ENCODE data around the gene DLG1.
"Not testable (repeated sequence)": the region's sequence is repeated elsewhere in the genome, so short reads cannot be mapped to it uniquely, and the experiment has no call there.

Gene DLG1

GRCh38 chr3:197212290-197212689 is 86.1 kb downstream of the DLG1 start:
- TF ChIP-seq CTCF (IDR thresholded peaks at IDR 0.05; ENCODE audit: extremely low read depth, missing control alignments) = no peak
- no peak for DNase-seq (ENCODE audit: low spot score)

- DNase-seq (ENCODE audit: low spot score) = not testable (repeated sequence)
Measured at GRCh38 chr3:197211698-197212097, 86.7 kb downstream of the DLG1 start.

GRCh38 chr3:197209366-197210260 is 88.8 kb downstream of the DLG1 start:
- DNase-seq (ENCODE audit: low spot score) = no peak
- TF ChIP-seq CTCF (IDR thresholded peaks at IDR 0.05; ENCODE audit: extremely low read depth, missing control alignments) = no peak

- DNase-seq (ENCODE audit: low spot score) = no peak
Measured at GRCh38 chr3:197206913-197207312, 91.5 kb downstream of the DLG1 start.

GRCh38 chr3:197205675-197206074 is 92.7 kb downstream of the DLG1 start:
- TF ChIP-seq CTCF (IDR thresholded peaks at IDR 0.05; ENCODE audit: extremely low read depth, missing control alignments) = no peak
- no peak for DNase-seq (ENCODE audit: low spot score)

More at GRCh38 chr3:197206913-197207312, 91.5 kb downstream of the DLG1 start:
- no peak for TF ChIP-seq CTCF (IDR thresholded peaks at IDR 0.05; ENCODE audit: extremely low read depth, missing control alignments)

GRCh38 chr3:197205265-197205664 is 93.1 kb downstream of the DLG1 start:
- no peak for DNase-seq (ENCODE audit: low spot score)
- TF ChIP-seq CTCF (IDR thresholded peaks at IDR 0.05; ENCODE audit: extremely low read depth, missing control alignments) = no peak

- DNase-seq (ENCODE audit: low spot score) = no peak
- no peak for TF ChIP-seq CTCF (IDR thresholded peaks at IDR 0.05; ENCODE audit: extremely low read depth, missing control alignments)
Measured at GRCh38 chr3:197204736-197205135, 93.7 kb downstream of the DLG1 start.

- no peak for DNase-seq (ENCODE audit: low spot score)
- no peak for TF ChIP-seq CTCF (IDR thresholded peaks at IDR 0.05; ENCODE audit: extremely low read depth, missing control alignments)
Measured at GRCh38 chr3:197203714-197204146, 94.7 kb downstream of the DLG1 start.

All from GM20000 (cell line).